Mucosa of rectum (tissue), 2 donors: ENCODE measurements around the gene ADPRHL1.
"Not testable (repeated sequence)": the region's sequence is repeated elsewhere in the genome, so short reads cannot be mapped to it uniquely, and the experiment has no call there.

Experiments used
- H3K27ac ChIP-seq, 2 donors: one replicate each; pipeline ENCODE4 v1.7.0; 2013; ENCODE audit warnings: inconsistent platforms in 2 of 2, low read depth in 2 of 2, low read length in 2 of 2
- H3K27me3 ChIP-seq, 2 donors: one replicate each; pipeline ENCODE4 v1.7.0; 2013; ENCODE audit warnings: low read length in 2 of 2; ENCODE audit not compliant: control insufficient read depth in 2 of 2, insufficient read depth in 2 of 2
- H3K36me3 ChIP-seq, 2 donors: one replicate each; pipeline ENCODE4 v1.7.0; 2013; ENCODE audit warnings: low read length in 2 of 2; ENCODE audit not compliant: control insufficient read depth in 2 of 2, insufficient read depth in 2 of 2
- H3K4me1 ChIP-seq, 2 donors: one replicate each; pipeline ENCODE4 v1.7.0; 2013; ENCODE audit warnings: low read length in 2 of 2, mild to moderate bottlenecking in 1 of 2; ENCODE audit not compliant: control insufficient read depth in 2 of 2, insufficient read depth in 2 of 2
- H3K4me3 ChIP-seq, 2 donors: one replicate each; pipeline ENCODE4 v1.7.0; 2013; ENCODE audit warnings: low read length in 2 of 2
- H3K9ac ChIP-seq, 2 donors: one replicate each; pipeline ENCODE4 v1.7.0; 2013; ENCODE audit warnings: low read length in 2 of 2, low read depth in 1 of 2, mild to moderate bottlenecking in 1 of 2
- H3K9me3 ChIP-seq, 2 donors: one replicate each; pipeline ENCODE4 v1.7.0; 2013; ENCODE audit warnings: low read length in 2 of 2; ENCODE audit not compliant: control insufficient read depth in 2 of 2
- donor health status: healthy.
- donor health status: Normal muscosa, but diverticular disease.

ADPRHL1 gene

GRCh38 chr13:113373811-113374485 lies 79.3 kb downstream of the ADPRHL1 start:
- H3K4me3 ChIP-seq = no peak overlapping the region
- H3K9me3 ChIP-seq = no peaks in the 10 kb centered on the region
- no peak overlapping the region for H3K9ac ChIP-seq
- H3K36me3 ChIP-seq = no peaks in the 10 kb centered on the region
- no peak overlapping the region for H3K27ac ChIP-seq
- peaks cover 5% of the 10 kb centered on the region in 2 donors for H3K27me3 ChIP-seq
- no peaks in the 10 kb centered on the region for H3K4me1 ChIP-seq

GRCh38 chr13:113371701-113372100 lies 81.6 kb downstream of the ADPRHL1 start:
- not testable (repeated sequence) for H3K9ac ChIP-seq, H3K27me3 ChIP-seq, H3K4me3 ChIP-seq, H3K9me3 ChIP-seq, H3K36me3 ChIP-seq, H3K4me1 ChIP-seq, H3K27ac ChIP-seq

GRCh38 chr13:113371061-113371460 lies 82.2 kb downstream of the ADPRHL1 start:
- H3K9ac ChIP-seq = no peak overlapping the region

GRCh38 chr13:113369881-113370280 lies 83.4 kb downstream of the ADPRHL1 start:
- no peaks in the 10 kb centered on the region for H3K36me3 ChIP-seq
- H3K27ac ChIP-seq = no peak overlapping the region
- no peaks in the 10 kb centered on the region for H3K4me1 ChIP-seq
- H3K4me3 ChIP-seq = no peak overlapping the region
- H3K27me3 ChIP-seq = peaks cover 0 to 5% of the 10 kb centered on the region in 2 donors
- H3K9ac ChIP-seq = no peak overlapping the region
- no peaks in the 10 kb centered on the region for H3K9me3 ChIP-seq

More at GRCh38 chr13:113371061-113371460, 82.2 kb downstream of the ADPRHL1 start:
- Histone ChIP-seq H3K4me3 (no peak overlapping the region), H3K36me3 (no peaks in the 10 kb centered on the region), H3K27ac (no peak overlapping the region), H3K27me3 (peaks cover 0 to 5% of the 10 kb centered on the region in 2 donors), H3K4me1 (no peaks in the 10 kb centered on the region), H3K9me3 (no peaks in the 10 kb centered on the region)

DNA sequence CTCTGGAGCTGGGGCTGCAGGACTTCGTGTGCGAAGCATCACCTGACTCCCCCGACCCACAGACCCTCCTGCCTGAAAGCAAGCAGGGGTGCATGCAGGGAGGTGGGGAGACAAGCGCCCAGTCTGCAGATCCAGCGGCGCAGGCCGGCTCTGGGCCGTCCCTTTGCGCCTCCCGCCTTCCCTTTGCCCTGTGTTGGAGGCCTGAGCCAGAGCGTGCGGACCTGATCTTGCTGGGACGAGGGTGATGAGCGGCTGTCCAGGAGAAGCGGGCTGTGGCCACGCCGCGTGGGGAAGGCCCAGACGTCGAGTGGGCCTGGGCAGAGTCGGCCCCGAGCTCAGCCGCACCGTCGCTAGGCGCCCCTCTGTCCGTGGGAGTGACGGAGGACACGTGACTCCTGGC lies 84.1 kb downstream of the ADPRHL1 start:
- no peak overlapping the region for H3K9ac ChIP-seq
- H3K36me3 ChIP-seq = no peaks in the 10 kb centered on the region
- H3K27ac ChIP-seq = no peak overlapping the region
- no peaks in the 10 kb centered on the region for H3K4me1 ChIP-seq
- no peaks in the 10 kb centered on the region for H3K27me3 ChIP-seq
- no peaks in the 10 kb centered on the region for H3K9me3 ChIP-seq
- H3K4me3 ChIP-seq = no peak overlapping the region

- not testable (repeated sequence) for H3K36me3 ChIP-seq, H3K9ac ChIP-seq, H3K4me3 ChIP-seq, H3K27me3 ChIP-seq, H3K4me1 ChIP-seq, H3K9me3 ChIP-seq, H3K27ac ChIP-seq
Measured at GRCh38 chr13:113368353-113368752, 84.9 kb downstream of the ADPRHL1 start.

DNA sequence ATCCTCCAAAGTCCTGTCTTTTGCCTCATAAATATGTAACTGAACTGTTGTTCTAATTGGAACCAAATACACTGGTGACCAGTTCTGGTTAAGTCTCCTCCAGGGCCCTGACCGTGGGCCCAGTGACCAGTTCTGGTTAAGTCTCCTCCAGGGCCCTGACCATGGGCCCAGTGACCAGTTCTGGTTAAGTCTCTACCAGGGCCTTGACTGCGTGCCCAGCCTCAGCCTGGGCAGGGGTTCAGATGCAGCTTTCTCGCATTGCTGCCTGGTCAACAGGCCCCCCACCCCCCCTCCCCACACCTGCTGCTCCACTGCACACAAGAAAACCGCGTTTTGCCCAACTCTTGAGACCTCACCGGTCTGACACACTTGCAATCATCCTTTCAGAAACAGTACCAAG lies 85.5 kb downstream of the ADPRHL1 start:
- Histone ChIP-seq H3K9ac (no peak overlapping the region), H3K36me3 (no peaks in the 10 kb centered on the region), H3K4me1 (peaks cover 0 to under 1% of the 10 kb centered on the region in 2 donors), H3K9me3 (no peaks in the 10 kb centered on the region), H3K27me3 (no peaks in the 10 kb centered on the region), H3K4me3 (no peak overlapping the region), H3K27ac (no peak overlapping the region)

GRCh38 chr13:113367020-113367560 lies 86.2 kb downstream of the ADPRHL1 start:
- Histone ChIP-seq H3K27me3 (no peaks in the 10 kb centered on the region), H3K36me3 (no peaks in the 10 kb centered on the region), H3K9me3 (no peaks in the 10 kb centered on the region), H3K4me1 (peaks cover 0 to 3% of the 10 kb centered on the region in 2 donors), H3K9ac (no peak overlapping the region), H3K27ac (no peak overlapping the region), H3K4me3 (no peak overlapping the region)

DNA sequence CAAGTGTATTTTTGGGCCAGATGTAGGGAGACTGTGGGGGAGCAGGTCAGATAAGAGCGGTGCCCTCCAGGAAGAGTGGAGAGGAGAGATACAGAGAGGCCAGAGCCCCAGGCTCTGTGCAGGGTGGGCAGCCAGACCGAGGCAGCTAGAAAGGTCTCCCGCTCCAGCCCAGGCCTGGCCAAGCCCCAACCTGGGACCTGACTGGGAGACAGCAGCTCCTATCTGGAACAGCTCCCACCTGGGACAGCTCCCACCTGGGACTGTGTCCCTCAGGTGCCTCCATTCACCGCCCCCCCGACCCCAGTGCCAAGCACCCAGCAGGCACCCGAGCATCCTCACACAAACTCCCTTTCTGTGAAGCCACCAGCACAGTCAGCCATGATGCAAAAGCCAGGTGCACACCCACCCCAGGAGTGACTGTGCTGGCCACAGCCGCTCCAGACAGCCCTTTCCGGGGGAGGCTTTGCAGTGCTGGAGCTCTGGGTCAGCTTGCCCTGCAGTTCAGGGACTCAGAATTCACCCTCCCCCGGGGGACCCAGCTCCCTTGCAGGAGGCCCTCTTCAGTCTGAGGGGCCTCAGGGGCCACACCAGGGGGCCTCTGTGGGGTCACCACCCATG lies 87.2 kb downstream of the ADPRHL1 start:
- Histone ChIP-seq H3K36me3 (no peaks in the 10 kb centered on the region), H3K27me3 (no peaks in the 10 kb centered on the region), H3K9me3 (no peaks in the 10 kb centered on the region), H3K27ac (no peak overlapping the region), H3K9ac (no peak overlapping the region), H3K4me3 (no peak overlapping the region), H3K4me1 (peaks cover 0 to 3% of the 10 kb centered on the region in 2 donors)

- Histone ChIP-seq H3K27ac (no peak overlapping the region), H3K4me1 (peaks cover 0 to 3% of the 10 kb centered on the region in 2 donors), H3K9me3 (no peaks in the 10 kb centered on the region), H3K9ac (no peak overlapping the region), H3K36me3 (peaks cover 0 to under 1% of the 10 kb centered on the region in 2 donors), H3K4me3 (no peak overlapping the region), H3K27me3 (no peaks in the 10 kb centered on the region)
Measured at GRCh38 chr13:113365583-113365970, 87.7 kb downstream of the ADPRHL1 start.
